ENCODE results near the gene DLGAP1.
"Not testable (repeated sequence)": the region's sequence is repeated elsewhere in the genome, so short reads cannot be mapped to it uniquely, and the experiment has no call there.

DLGAP1 gene

DNA sequence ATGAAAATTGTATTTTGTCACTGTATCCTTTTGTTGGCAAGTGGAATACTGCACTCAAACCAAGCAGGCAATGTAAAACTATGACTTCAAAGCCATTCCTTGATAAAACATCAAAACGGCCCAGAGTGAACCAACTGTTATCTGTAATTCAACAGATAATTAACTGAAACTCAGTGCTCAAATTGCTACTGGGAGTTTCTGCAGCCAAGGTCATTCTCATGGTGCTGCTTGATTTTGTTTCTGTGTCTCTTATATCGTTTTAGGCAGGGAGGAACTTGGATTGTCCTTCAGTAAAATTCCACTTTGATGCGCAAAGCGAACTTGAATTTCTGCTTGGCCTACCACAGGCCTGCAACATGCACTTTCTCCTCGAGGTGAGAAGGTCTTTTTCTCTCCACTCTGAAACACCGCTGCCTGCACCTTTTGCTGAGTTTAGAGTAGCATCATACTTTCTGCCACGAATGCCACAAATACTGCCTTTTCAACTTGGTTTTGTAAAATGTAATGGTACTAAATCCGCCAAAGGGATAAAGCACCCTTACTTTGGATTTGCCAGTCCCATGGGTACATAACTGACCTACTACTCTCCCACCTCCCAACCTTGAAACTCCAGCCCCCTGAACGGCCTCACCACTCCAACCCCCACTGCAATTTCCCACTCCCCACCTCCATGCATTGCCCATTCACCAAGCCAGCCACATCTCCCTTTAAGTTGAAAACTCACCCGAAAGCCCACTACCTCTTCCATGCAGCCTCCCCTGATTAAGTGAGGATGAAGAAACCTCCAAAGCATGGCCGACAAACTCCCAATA is 800.5 kb downstream of the DLGAP1 start:
- DNase-seq (ENCODE audit: low spot score), result no peak
- TF ChIP-seq, protein P1, sequence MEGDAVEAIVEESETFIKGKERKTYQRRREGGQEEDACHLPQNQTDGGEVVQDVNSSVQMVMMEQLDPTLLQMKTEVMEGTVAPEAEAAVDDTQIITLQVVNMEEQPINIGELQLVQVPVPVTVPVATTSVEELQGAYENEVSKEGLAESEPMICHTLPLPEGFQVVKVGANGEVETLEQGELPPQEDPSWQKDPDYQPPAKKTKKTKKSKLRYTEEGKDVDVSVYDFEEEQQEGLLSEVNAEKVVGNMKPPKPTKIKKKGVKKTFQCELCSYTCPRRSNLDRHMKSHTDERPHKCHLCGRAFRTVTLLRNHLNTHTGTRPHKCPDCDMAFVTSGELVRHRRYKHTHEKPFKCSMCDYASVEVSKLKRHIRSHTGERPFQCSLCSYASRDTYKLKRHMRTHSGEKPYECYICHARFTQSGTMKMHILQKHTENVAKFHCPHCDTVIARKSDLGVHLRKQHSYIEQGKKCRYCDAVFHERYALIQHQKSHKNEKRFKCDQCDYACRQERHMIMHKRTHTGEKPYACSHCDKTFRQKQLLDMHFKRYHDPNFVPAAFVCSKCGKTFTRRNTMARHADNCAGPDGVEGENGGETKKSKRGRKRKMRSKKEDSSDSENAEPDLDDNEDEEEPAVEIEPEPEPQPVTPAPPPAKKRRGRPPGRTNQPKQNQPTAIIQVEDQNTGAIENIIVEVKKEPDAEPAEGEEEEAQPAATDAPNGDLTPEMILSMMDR (IDR thresholded peaks at IDR 0.05; ENCODE audit: extremely low read depth, insufficient read depth, missing control alignments), result no peak
- in situ Hi-C loops (cut with MboI; ENCODE audit: low pct_unique_long_range_greater_than_20kb, low sequenced_read_pairs, unreplicated experiment), result no loop called here

DNA sequence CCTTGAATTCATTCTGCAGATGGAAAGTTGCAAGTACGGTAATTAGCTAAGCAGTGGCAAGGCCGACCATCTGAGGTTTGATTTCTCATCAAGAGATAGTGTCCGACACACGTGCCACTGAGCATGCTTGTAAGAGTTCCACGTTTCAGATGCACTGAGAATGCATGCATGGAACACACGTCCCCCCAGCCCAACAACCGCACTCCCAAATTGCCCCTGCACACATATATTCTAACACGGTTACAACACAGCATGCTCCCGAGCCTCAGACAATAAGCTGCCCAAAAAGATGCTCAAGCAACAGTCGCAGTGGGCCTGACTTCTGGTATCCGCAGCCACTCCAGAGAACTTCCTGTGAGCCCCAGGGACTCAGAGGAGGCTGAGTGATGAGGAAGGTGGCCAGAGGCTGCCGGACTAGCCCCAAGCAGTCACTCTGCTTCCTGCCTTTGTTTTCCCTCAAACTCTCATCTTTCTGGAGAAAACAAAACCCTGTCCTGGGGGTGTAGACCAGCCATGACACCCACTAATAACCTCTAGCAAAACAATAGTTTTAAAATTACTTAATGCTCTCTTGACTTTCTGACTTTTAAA is 801.2 kb downstream of the DLGAP1 start:
- in situ Hi-C loops (cut with MboI; ENCODE audit: low pct_unique_long_range_greater_than_20kb, low sequenced_read_pairs, unreplicated experiment), result no loop called here
- DNase-seq (ENCODE audit: low spot score), result no peak

DNA sequence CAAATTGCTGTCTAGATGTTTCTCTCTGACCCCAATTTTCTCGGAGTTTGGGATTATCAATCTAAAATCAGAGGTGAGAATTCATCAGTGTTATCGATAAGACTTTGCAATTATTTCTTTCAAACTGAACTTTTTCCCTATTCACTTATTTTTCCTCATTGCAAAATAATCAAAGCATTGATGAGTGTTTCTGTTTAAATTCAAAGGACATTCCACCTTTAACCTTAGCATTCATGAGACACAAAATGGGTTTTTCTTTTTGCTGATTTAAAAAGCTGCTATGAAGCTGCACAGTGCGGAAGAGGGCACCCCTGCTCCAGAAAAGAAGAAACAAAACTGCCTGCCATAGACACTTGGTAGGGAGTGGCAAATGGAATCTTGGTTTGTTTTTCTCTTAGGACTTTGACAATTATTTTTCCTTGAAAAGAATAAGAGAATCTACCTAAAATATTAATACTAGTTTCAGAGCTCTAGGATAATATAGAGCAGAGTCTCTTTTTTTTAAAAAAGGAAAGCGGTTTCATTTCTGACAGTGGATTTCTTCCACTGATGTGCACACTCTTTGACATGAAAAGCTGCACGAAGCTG is 801.8 kb downstream of the DLGAP1 start:
- no peak for DNase-seq (ENCODE audit: low spot score)
- in situ Hi-C loops (cut with MboI; ENCODE audit: low pct_unique_long_range_greater_than_20kb, low sequenced_read_pairs, unreplicated experiment), result no loop called here
- TF ChIP-seq, protein P1 (IDR thresholded peaks at IDR 0.05; ENCODE audit: extremely low read depth, insufficient read depth, missing control alignments), result no peak

More for the DNA sequence above, 801.2 kb downstream of the DLGAP1 start:
- TF ChIP-seq, protein P1 (IDR thresholded peaks at IDR 0.05; ENCODE audit: extremely low read depth, insufficient read depth, missing control alignments), result no peak

DNA sequence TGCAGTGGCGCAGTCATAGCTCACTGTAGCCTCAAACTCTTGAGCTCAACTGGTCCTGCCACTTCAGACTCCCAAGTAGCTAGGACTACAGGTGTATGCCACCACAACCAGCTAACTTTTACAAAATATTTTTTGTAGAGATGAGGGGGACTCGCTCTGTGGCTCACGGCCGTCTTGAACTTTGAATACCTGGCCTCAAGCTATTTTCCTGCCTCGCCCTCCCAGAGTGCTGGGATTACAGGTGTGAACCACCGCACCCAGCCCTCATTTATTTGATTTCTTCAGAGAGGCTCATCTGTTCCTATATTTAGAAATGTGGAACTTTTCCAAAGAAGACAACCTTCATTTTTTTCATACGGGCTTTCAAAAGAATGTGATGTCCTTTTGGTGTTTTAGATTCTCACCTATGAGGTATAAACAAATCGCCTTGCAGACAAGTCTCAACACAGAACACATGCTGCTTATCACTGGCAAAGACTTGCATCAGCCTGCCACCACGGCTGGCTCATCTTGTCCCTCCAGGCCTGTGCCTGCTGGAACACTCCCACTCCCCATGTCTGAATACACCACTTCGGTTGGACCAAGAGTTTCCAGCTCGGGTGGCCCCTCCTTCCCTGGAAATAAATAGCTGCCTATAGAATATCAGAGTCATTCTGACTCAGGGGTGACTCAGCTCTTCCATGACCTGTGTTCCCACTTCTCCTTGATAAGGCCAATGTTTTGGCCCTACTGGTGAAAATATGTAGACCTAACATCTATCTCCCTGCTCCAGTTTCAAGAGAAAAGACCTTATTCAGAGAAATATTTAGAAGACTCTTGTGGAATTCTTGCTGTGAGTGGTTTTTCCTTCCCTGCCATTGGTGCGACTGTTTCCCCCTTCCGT is 802.5 kb downstream of the DLGAP1 start:
- DNase-seq (ENCODE audit: low spot score), result no peak
- TF ChIP-seq, protein P1 (IDR thresholded peaks at IDR 0.05; ENCODE audit: extremely low read depth, insufficient read depth, missing control alignments), result no peak
- in situ Hi-C loops (cut with MboI; ENCODE audit: low pct_unique_long_range_greater_than_20kb, low sequenced_read_pairs, unreplicated experiment), result no loop called here

DNA sequence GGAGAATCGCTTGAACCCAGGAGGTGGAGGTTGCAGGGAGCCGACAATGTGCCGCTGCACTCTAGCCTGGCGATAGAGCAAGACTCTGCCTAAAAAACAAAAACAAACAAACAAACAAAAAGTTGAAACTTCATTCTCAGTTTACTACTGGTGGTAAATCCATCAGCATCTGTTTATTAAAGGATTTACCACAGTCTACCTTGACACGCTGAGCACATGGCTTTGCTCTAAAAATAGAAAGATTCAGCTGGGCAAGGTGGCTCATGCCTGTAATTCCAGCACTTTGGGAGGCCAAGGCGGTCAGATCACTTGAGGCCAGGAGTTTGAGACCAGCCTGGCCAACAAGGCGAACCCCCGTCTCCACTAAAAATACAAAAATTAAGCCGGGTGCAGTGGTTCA is 803.8 kb downstream of the DLGAP1 start:
- TF ChIP-seq, protein P1 (IDR thresholded peaks at IDR 0.05; ENCODE audit: extremely low read depth, insufficient read depth, missing control alignments), result no peak
- in situ Hi-C loops (cut with MboI; ENCODE audit: low pct_unique_long_range_greater_than_20kb, low sequenced_read_pairs, unreplicated experiment), result no loop called here

DNA sequence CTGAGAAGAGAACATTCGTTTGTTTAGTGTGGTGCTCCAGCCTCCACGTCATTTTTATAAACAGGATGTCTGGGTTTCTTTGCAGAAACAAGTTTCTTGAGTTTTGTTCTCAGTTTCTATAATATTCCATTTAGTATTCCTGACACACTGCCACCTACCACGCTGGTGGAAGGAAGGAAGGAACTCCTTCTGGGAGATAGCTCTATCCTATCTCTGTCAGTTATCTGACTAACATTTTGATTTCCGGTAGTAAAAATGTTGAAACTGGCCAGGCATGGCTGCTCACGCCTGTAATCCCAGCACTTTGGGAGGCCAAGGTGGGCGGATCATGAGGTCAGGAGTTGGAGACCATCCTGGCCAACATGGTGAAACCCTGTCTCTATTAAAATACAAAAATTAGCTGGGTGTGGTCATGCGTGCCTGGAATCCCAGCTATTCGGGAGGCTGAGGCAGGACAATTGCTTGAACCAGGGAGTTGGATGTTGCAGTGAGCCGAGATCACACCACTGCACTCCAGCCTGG is 804.5 kb downstream of the DLGAP1 start:
- DNase-seq (ENCODE audit: low spot score); in situ Hi-C loops (cut with MboI; ENCODE audit: low pct_unique_long_range_greater_than_20kb, low sequenced_read_pairs, unreplicated experiment): not testable (repeated sequence)

More for the DNA sequence above, 803.8 kb downstream of the DLGAP1 start:
- no peak for DNase-seq (ENCODE audit: low spot score)

Data from GM13977 (cell line).